ENCODE measurements around the gene IFITM1. TPM values are rescaled to one million over a fixed set of nuclear protein-coding genes. Genes with fewer than 3 reads are reported as not detected.

Gene IFITM1
- total and polyA plus RNA-seq, 2 of the 8 experiments (the other 6 are each of a cell fraction or from before 2014, with no cell fraction given), result 394 to 1,464 TPM

GRCh38 chr11:325796-326591, 12.2 kb downstream of the IFITM1 start:
- Histone ChIP-seq H3K79me1 (ENCODE audit: low read depth, low read length) (no peaks in the 10 kb centered on the region), H3K9ac (replicated peaks in 1 of 4; ENCODE audit: extremely low read depth in 1 of 4, low read depth in 3 of 4, low read length in 3 of 4) (no peak overlapping the region), H4K8ac (ENCODE audit: extremely low read depth, insufficient read depth, low read length) (no peak overlapping the region), H3K56ac (replicated peaks; ENCODE audit: insufficient read length, low read depth, low read length) (no peak overlapping the region), H3K27me3 (replicated peaks in 1 of 4; ENCODE audit: control insufficient read depth in 3 of 4, extremely low read depth in 1 of 4, insufficient read depth in 3 of 4, low read length in 3 of 4) (no peaks in the 10 kb centered on the region), H2BK120ac (replicated peaks; ENCODE audit: low read depth, low read length) (no peak overlapping the region), H3K18ac (ENCODE audit: extremely low read depth, low read length) (no peak overlapping the region), H3K4me2 (ENCODE audit: insufficient read depth in 1 of 2, low read depth in 2 of 2, low read length in 2 of 2) (no peak overlapping the region), H4K20me1 (replicated peaks in 1 of 2; ENCODE audit: control insufficient read depth in 1 of 2, insufficient read depth in 2 of 2, low read length in 2 of 2) (no peaks in the 10 kb centered on the region), H2BK20ac (ENCODE audit: low read length) (peak overlapping the region; percentile 34), H2AK5ac (ENCODE audit: low read depth, low read length) (no peak overlapping the region), H3K4me1 (replicated peaks in 1 of 4; ENCODE audit: control insufficient read depth in 3 of 4, insufficient read depth in 4 of 4, low read length in 3 of 4) (peaks cover 0 to 15% (median 2%) of the 10 kb centered on the region in 4 experiments; a peak in 4 of 7 replicates), H3K27ac (ENCODE audit: low read depth, low read length) (no peak overlapping the region), H3K14ac (ENCODE audit: insufficient read length) (no peak overlapping the region), H3K23me2 (ENCODE audit: low read depth, low read length) (no peaks in the 10 kb centered on the region), H2BK5ac (ENCODE audit: low read depth, low read length) (0 out of 2 replicates have a peak overlapping the region, but pooled peaks have one; percentile 31), H4K91ac (replicated peaks; ENCODE audit: insufficient read length, low read length) (no peak overlapping the region), H3K9me3 (ENCODE audit: insufficient read depth in 2 of 2, low read depth in 1 of 2, low read length in 1 of 2) (peaks cover 4% of the 10 kb centered on the region in 2 experiments; a peak in 1 of 4 replicates), H3K79me2 (ENCODE audit: control insufficient read depth in 1 of 2, insufficient read depth in 2 of 2, low read length in 2 of 2) (no peaks in the 10 kb centered on the region), H3K36me3 (ENCODE audit: control insufficient read depth in 2 of 4, insufficient read depth in 4 of 4, low read length in 3 of 4) (no peaks in the 10 kb centered on the region), H3K23ac (ENCODE audit: insufficient read length) (no peak overlapping the region), H2BK12ac (ENCODE audit: low read depth, low read length) (no peak overlapping the region; the same call in 1 of the 2 replicates), H2BK15ac (ENCODE audit: low read length) (peak overlapping the region; percentile 36; the same call in 1 of the 2 replicates), H2AFZ (ENCODE audit: low read length) (no peak overlapping the region), H4K5ac (ENCODE audit: insufficient read length, low read depth, low read length) (no peak overlapping the region), H3K4ac (replicated peaks; ENCODE audit: insufficient read length, low read depth, low read length) (peak overlapping the region; percentile 71), H3K4me3 (ENCODE audit: extremely low read depth in 1 of 4, insufficient read depth in 2 of 4, low read depth in 3 of 4, low read length in 4 of 4) (no peak overlapping the region)
- CTCF ChIA-PET (ENCODE audit: partially characterized antibody), result interaction anchor here (0.9 to 1.3 kb wide), 3 partner anchors 22 to 75 kb away, joined by 3 to 4 read pairs (median 3); no protein-coding TSS in a partner anchor
- POLR2A ChIA-PET (ENCODE audit: partially characterized antibody), result interaction anchor here (1.1 to 1.8 kb wide), 3 partner anchors 8 to 25 kb away, joined by 3 to 4 read pairs (median 3); no protein-coding TSS in a partner anchor
- DNase-seq (ENCODE audit: low read depth in 1 of 2, low spot score in 2 of 2), result peak in 1 of 2 experiments; percentile 43
- WGBS, 2 experiments (ENCODE audit: extremely low coverage in 1 of 2, insufficient coverage in 1 of 2, insufficient read length in 1 of 2, insufficient replicate concordance in 2 of 2, low coverage in 1 of 2, low lambda C conversion rate in 2 of 2, missing lambda C conversion rate in 1 of 2), result 83% methylated on average over 30 of the region's 30 CpGs; no CpG with 5 or more reads in 1 of the 2 experiments
- FAIRE-seq, result no peak
- TF ChIP-seq CEBPB (IDR thresholded peaks at IDR 0.05; ENCODE audit: low read depth, low read length) (no peak), MAX (IDR thresholded peaks at IDR 0.05) (no peak), NRF1 (IDR thresholded peaks at IDR 0.05; ENCODE audit: low read depth, low read length) (no peak), HDAC6 (IDR thresholded peaks at IDR 0.05; ENCODE audit: low read depth, low read length) (no peak), EP300 (IDR thresholded peaks at IDR 0.05; ENCODE audit: borderline replicate concordance in 1 of 2, low read depth in 2 of 2, low read length in 2 of 2) (no peak), RFX5 (IDR thresholded peaks at IDR 0.05; ENCODE audit: borderline replicate concordance, low read depth, low read length) (no peak), POU5F1 (IDR thresholded peaks at IDR 0.05; ENCODE audit: low read depth, low read length) (no peak), GABPA (IDR thresholded peaks at IDR 0.05; ENCODE audit: borderline replicate concordance, insufficient read depth, low read length) (no peak), CBX8 (IDR thresholded peaks at IDR 0.05; ENCODE audit: borderline replicate concordance, low read depth, low read length) (no peak), SIX5 (IDR thresholded peaks at IDR 0.05; ENCODE audit: low read depth, low read length) (no peak), RNF2 (IDR thresholded peaks at IDR 0.05; ENCODE audit: borderline replicate concordance, low read depth, low read length, missing control alignments, poor library complexity, severe bottlenecking) (no peak)
